ENCODE measurements around the gene SLC16A11. TPM values are rescaled to one million over a fixed set of nuclear protein-coding genes. Genes with fewer than 3 reads are reported as not detected.
"Not testable (repeated sequence)": the region's sequence is repeated elsewhere in the genome, so short reads cannot be mapped to it uniquely, and the experiment has no call there.

The SLC16A11 gene
- total RNA-seq, 1 donor from 2014 or later = 2.8 TPM

- no peak for DNase-seq (ENCODE audit: low spot score)
These were observed 15.0 kb upstream of the SLC16A11 start for GRCh38 chr17:7058831-7059447.

- no peak for DNase-seq (ENCODE audit: low spot score)
These were observed 12.5 kb upstream of the SLC16A11 start for GRCh38 chr17:7056386-7056785.

GRCh38 chr17:7050583-7050982 lies 6.7 kb upstream of the SLC16A11 start:
- DNase-seq (ENCODE audit: low spot score) = not testable (repeated sequence)

GRCh38 chr17:7048968-7049367 lies 5.1 kb upstream of the SLC16A11 start:
- DNase-seq (ENCODE audit: low spot score) = no peak

GRCh38 chr17:7047566-7047965 lies 3.7 kb upstream of the SLC16A11 start:
- DNase-seq (ENCODE audit: low spot score) = no peak

GRCh38 chr17:7046725-7047397 lies 3.0 kb upstream of the SLC16A11 start:
- DNase-seq (ENCODE audit: low spot score) = not testable (repeated sequence)

- peak; percentile 91 for DNase-seq (ENCODE audit: low spot score)
These were observed 2.3 kb upstream of the SLC16A11 start for GRCh38 chr17:7046127-7046724.

GRCh38 chr17:7045492-7046126 lies 1.7 kb upstream of the SLC16A11 start:
- DNase-seq (ENCODE audit: low spot score) = no peak

GRCh38 chr17:7043182-7043496 lies 753 bp downstream of the SLC16A11 start:
- no peak for DNase-seq (ENCODE audit: low spot score)

- peak; percentile 46 for DNase-seq (ENCODE audit: low spot score)
These were observed 1.3 kb downstream of the SLC16A11 start for GRCh38 chr17:7042501-7043181.

- DNase-seq (ENCODE audit: low spot score) = peak; percentile 43
These were observed 2.0 kb downstream of the SLC16A11 start for GRCh38 chr17:7041607-7042500.

GRCh38 chr17:7039832-7040231 lies 4.1 kb downstream of the SLC16A11 start:
- no peak for DNase-seq (ENCODE audit: low spot score)

GRCh38 chr17:7038025-7038862 lies 5.6 kb downstream of the SLC16A11 start:
- no peak for DNase-seq (ENCODE audit: low spot score)

- DNase-seq (ENCODE audit: low spot score) = peak; percentile 98
These were observed 8.1 kb downstream of the SLC16A11 start, which contains the start of gene SLC16A13 for GRCh38 chr17:7035591-7036368. TSS of gene SLC16A13 (plus strand) at chr17:7036015. CDS start at chr17:7036383, 368 bp downstream.

- no peak for DNase-seq (ENCODE audit: low spot score)
These were observed 8.8 kb downstream of the SLC16A11 start for GRCh38 chr17:7034955-7035590.

GRCh38 chr17:7029659-7030058 lies 14.2 kb downstream of the SLC16A11 start:
- DNase-seq (ENCODE audit: low spot score) = no peak

- no peak for DNase-seq (ENCODE audit: low spot score)
These were observed 14.8 kb downstream of the SLC16A11 start for GRCh38 chr17:7029096-7029495.

- no peak for DNase-seq (ENCODE audit: low spot score)
These were observed 16.6 kb downstream of the SLC16A11 start for GRCh38 chr17:7027335-7027734.

Data from ureter (tissue), 1 donor.